Measurements from ENCODE around the gene CYB561A3. TPM values are rescaled to one million over a fixed set of nuclear protein-coding genes. Genes with fewer than 3 reads are reported as not detected.

Gene CYB561A3
- total and polyA plus RNA-seq, 5 experiments from 2014 or later: 42.9 to 69.3 (median 54.5) TPM

GRCh38 chr11:61332281-61332796 lies 29.3 kb downstream of the CYB561A3 start:
- Mint-ChIP-seq H3K9me3 (no peaks in the 10 kb centered on the region), H3K36me3 (peaks cover 0 to 42% (median 12%) of the 10 kb centered on the region in 3 donors), H3K4me1 (peaks cover 40 to 75% (median 67%) of the 10 kb centered on the region in 4 donors), H3K27ac (peak overlapping the region; percentile 75 to 100 (median 98)), H3K4me3 (peak overlapping the region; percentile 84 to 99 (median 96)), H3K27me3 (no peaks in the 10 kb centered on the region)
- ATAC-seq (no peak), DNase-seq (peak in 1 of 10 donors; percentile 26)
- POLR2A ChIA-PET: interaction anchor here (1.4 to 5.3 kb wide), 3 partner anchors 52 to 97 kb away, joined by 3 to 63 read pairs (median 10); partner anchors contain the start of genes CPSF7 and TMEM216

GRCh38 chr11:61331651-61332050 lies 30.0 kb downstream of the CYB561A3 start:
- POLR2A ChIA-PET: interaction anchor here (1.1 to 2.1 kb wide), 3 partner anchors 61 to 98 kb away, joined by 3 to 10 read pairs (median 3); partner anchors contain the start of genes CPSF7 and TMEM216
- peaks cover 0 to 49% (median 12%) of the 10 kb centered on the region in 3 donors for H3K36me3 Mint-ChIP-seq

GRCh38 chr11:61329871-61330270 lies 31.8 kb downstream of the CYB561A3 start:
- no peaks in the 10 kb centered on the region for H3K9me3 Mint-ChIP-seq
- ATAC-seq: no peak
- no peaks in the 10 kb centered on the region for H3K27me3 Mint-ChIP-seq
- DNase-seq: no peak
- peak overlapping the region in 2 of 10 donors; percentile 5 to 52 for H3K4me3 Mint-ChIP-seq
- H3K4me1 Mint-ChIP-seq: peaks cover 36 to 65% (median 60%) of the 10 kb centered on the region in 4 donors
- POLR2A ChIA-PET: interaction anchor here (0.7 kb wide), 1 partner anchor 128 kb away, joined by 3 read pairs; no protein-coding TSS in a partner anchor
- H3K27ac Mint-ChIP-seq: peak overlapping the region in 3 of 10 donors; percentile 43 to 96 (median 43)
- H3K36me3 Mint-ChIP-seq: peaks cover 0 to 67% (median 21%) of the 10 kb centered on the region in 3 donors

More at GRCh38 chr11:61331651-61332050, 30.0 kb downstream of the CYB561A3 start:
- no peak for ATAC-seq
- peaks cover 35 to 75% (median 63%) of the 10 kb centered on the region in 4 donors for H3K4me1 Mint-ChIP-seq
- H3K4me3 Mint-ChIP-seq: peak overlapping the region; percentile 84 to 99 (median 96)
- no peaks in the 10 kb centered on the region for H3K9me3 Mint-ChIP-seq
- no peaks in the 10 kb centered on the region for H3K27me3 Mint-ChIP-seq
- no peak for DNase-seq
- H3K27ac Mint-ChIP-seq: peak overlapping the region; percentile 21 to 100 (median 98)

GRCh38 chr11:61328351-61328750 lies 33.3 kb downstream of the CYB561A3 start:
- no peaks in the 10 kb centered on the region for H3K9me3 Mint-ChIP-seq
- DNase-seq (no peak), ATAC-seq (no peak)
- POLR2A ChIA-PET: no interaction called here
- peaks cover 0 to 82% (median 27%) of the 10 kb centered on the region in 3 donors for H3K36me3 Mint-ChIP-seq
- H3K27me3 Mint-ChIP-seq: no peaks in the 10 kb centered on the region
- peak overlapping the region in 2 of 10 donors; percentile 17 to 34 for H3K4me3 Mint-ChIP-seq
- H3K27ac Mint-ChIP-seq: no peak overlapping the region
- H3K4me1 Mint-ChIP-seq: peaks cover 33 to 55% (median 51%) of the 10 kb centered on the region in 4 donors

- DNase-seq (no peak), ATAC-seq (no peak)
- Mint-ChIP-seq H3K4me3 (no peak overlapping the region), H3K27ac (peak overlapping the region in 1 of 10 donors; percentile 20), H3K27me3 (no peaks in the 10 kb centered on the region), H3K9me3 (no peaks in the 10 kb centered on the region), H3K4me1 (peaks cover 32 to 51% (median 46%) of the 10 kb centered on the region in 4 donors), H3K36me3 (peaks cover 1 to 89% (median 29%) of the 10 kb centered on the region in 3 donors)
- POLR2A ChIA-PET: no interaction called here
These were observed 34.0 kb downstream of the CYB561A3 start for GRCh38 chr11:61327669-61328071.

- H3K27ac Mint-ChIP-seq: peak overlapping the region in 3 of 10 donors; percentile 14 to 84 (median 59)
- no peaks in the 10 kb centered on the region for H3K9me3 Mint-ChIP-seq
- peaks cover 20 to 34% (median 28%) of the 10 kb centered on the region in 4 donors for H3K4me1 Mint-ChIP-seq
- DNase-seq (peak in 1 of 10 donors; percentile 1), ATAC-seq (no peak)
- POLR2A ChIA-PET: interaction anchor here (0.9 kb wide), 1 partner anchor 9 kb away, joined by 3 read pairs; no protein-coding TSS in a partner anchor
- no peaks in the 10 kb centered on the region for H3K27me3 Mint-ChIP-seq
- peaks cover 6 to 99% (median 41%) of the 10 kb centered on the region in 3 donors for H3K36me3 Mint-ChIP-seq
- no peak overlapping the region for H3K4me3 Mint-ChIP-seq
These were observed 35.9 kb downstream of the CYB561A3 start for GRCh38 chr11:61325649-61326414.

- peak overlapping the region in 1 of 10 donors; percentile 60 for H3K27ac Mint-ChIP-seq
- H3K9me3 Mint-ChIP-seq: no peaks in the 10 kb centered on the region
- H3K36me3 Mint-ChIP-seq: peaks cover 12 to 43% (median 13%) of the 10 kb centered on the region in 3 donors
- no peak for ATAC-seq
- H3K4me3 Mint-ChIP-seq: no peak overlapping the region
- DNase-seq: no peak
- POLR2A ChIA-PET: no interaction called here
- peaks cover 0 to 2% (median 0%) of the 10 kb centered on the region in 4 donors for H3K4me1 Mint-ChIP-seq
- H3K27me3 Mint-ChIP-seq: no peaks in the 10 kb centered on the region
These were observed 46.4 kb downstream of the CYB561A3 start for GRCh38 chr11:61315260-61315659.

- no peak for ATAC-seq
- POLR2A ChIA-PET: no interaction called here
- no peak for DNase-seq
These were observed 50.9 kb downstream of the CYB561A3 start for GRCh38 chr11:61310749-61311148.

GRCh38 chr11:61309739-61310138 lies 51.9 kb downstream of the CYB561A3 start:
- H3K9me3 Mint-ChIP-seq: no peaks in the 10 kb centered on the region
- ATAC-seq (no peak), DNase-seq (no peak)
- POLR2A ChIA-PET: interaction anchor here (2.1 kb wide), 1 partner anchor 12 kb away, joined by 6 read pairs; no protein-coding TSS in a partner anchor
- peak overlapping the region in 1 of 10 donors; percentile 7 for H3K27ac Mint-ChIP-seq
- no peak overlapping the region for H3K4me3 Mint-ChIP-seq
- H3K36me3 Mint-ChIP-seq: peaks cover 9 to 17% (median 10%) of the 10 kb centered on the region in 3 donors
- H3K27me3 Mint-ChIP-seq: no peaks in the 10 kb centered on the region
- H3K4me1 Mint-ChIP-seq: peaks cover 0 to 2% (median 0%) of the 10 kb centered on the region in 4 donors

More at GRCh38 chr11:61310749-61311148, 50.9 kb downstream of the CYB561A3 start:
- Mint-ChIP-seq H3K36me3 (peaks cover 6 to 13% (median 12%) of the 10 kb centered on the region in 3 donors), H3K4me1 (peaks cover 0 to 2% (median 0%) of the 10 kb centered on the region in 4 donors), H3K4me3 (no peak overlapping the region), H3K27me3 (no peaks in the 10 kb centered on the region), H3K9me3 (no peaks in the 10 kb centered on the region), H3K27ac (peak overlapping the region in 2 of 10 donors; percentile 20 to 60)

GRCh38 chr11:61309141-61309540 lies 52.5 kb downstream of the CYB561A3 start:
- H3K4me1 Mint-ChIP-seq: peaks cover 0 to 2% (median 0%) of the 10 kb centered on the region in 4 donors
- no peak overlapping the region for H3K4me3 Mint-ChIP-seq
- peaks cover 9 to 17% (median 16%) of the 10 kb centered on the region in 3 donors for H3K36me3 Mint-ChIP-seq
- POLR2A ChIA-PET: interaction anchor here (2.1 kb wide), 1 partner anchor 11 kb away, joined by 6 read pairs; no protein-coding TSS in a partner anchor
- DNase-seq: no peak
- no peak overlapping the region for H3K27ac Mint-ChIP-seq
- H3K9me3 Mint-ChIP-seq: no peaks in the 10 kb centered on the region
- H3K27me3 Mint-ChIP-seq: no peaks in the 10 kb centered on the region
- ATAC-seq: no peak

- Mint-ChIP-seq H3K4me3 (no peak overlapping the region), H3K27me3 (no peaks in the 10 kb centered on the region), H3K9me3 (no peaks in the 10 kb centered on the region), H3K27ac (no peak overlapping the region), H3K4me1 (no peaks in the 10 kb centered on the region), H3K36me3 (peaks cover 4 to 33% (median 13%) of the 10 kb centered on the region in 3 donors)
- DNase-seq: peak in 1 of 10 donors; percentile 6
- POLR2A ChIA-PET: no interaction called here
- ATAC-seq: no peak
These were observed 54.3 kb downstream of the CYB561A3 start for GRCh38 chr11:61307354-61307753.

- Mint-ChIP-seq H3K4me1 (no peaks in the 10 kb centered on the region), H3K27ac (no peak overlapping the region)
- no peak for ATAC-seq
These were observed 55.5 kb downstream of the CYB561A3 start for GRCh38 chr11:61306221-61306620.

More at GRCh38 chr11:61306221-61306620, 55.5 kb downstream of the CYB561A3 start:
- peaks cover 4 to 45% (median 15%) of the 10 kb centered on the region in 3 donors for H3K36me3 Mint-ChIP-seq
- H3K4me3 Mint-ChIP-seq: no peak overlapping the region
- H3K9me3 Mint-ChIP-seq: no peaks in the 10 kb centered on the region
- DNase-seq: peak in 1 of 10 donors; percentile 8
- no peaks in the 10 kb centered on the region for H3K27me3 Mint-ChIP-seq
- POLR2A ChIA-PET: no interaction called here

All from naive thymus-derived CD8-positive, alpha-beta T cell (primary cell).